ENCODE data around the gene IL15. TPM values are rescaled to one million over a fixed set of nuclear protein-coding genes. Genes with fewer than 3 reads are reported as not detected.
"Not testable (repeated sequence)": the region's sequence is repeated elsewhere in the genome, so short reads cannot be mapped to it uniquely, and the experiment has no call there.

The IL15 gene, protein sequence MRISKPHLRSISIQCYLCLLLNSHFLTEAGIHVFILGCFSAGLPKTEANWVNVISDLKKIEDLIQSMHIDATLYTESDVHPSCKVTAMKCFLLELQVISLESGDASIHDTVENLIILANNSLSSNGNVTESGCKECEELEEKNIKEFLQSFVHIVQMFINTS
- total RNA-seq, result 1 to 10 TPM; 2.3 to 7.0 (median 3.0) TPM
- total RNA-seq (2013), result 4.6 TPM
- 1.0 to 6.9 (median 3.4) reads per million in 29 experiments for total RNA-seq

DNA sequence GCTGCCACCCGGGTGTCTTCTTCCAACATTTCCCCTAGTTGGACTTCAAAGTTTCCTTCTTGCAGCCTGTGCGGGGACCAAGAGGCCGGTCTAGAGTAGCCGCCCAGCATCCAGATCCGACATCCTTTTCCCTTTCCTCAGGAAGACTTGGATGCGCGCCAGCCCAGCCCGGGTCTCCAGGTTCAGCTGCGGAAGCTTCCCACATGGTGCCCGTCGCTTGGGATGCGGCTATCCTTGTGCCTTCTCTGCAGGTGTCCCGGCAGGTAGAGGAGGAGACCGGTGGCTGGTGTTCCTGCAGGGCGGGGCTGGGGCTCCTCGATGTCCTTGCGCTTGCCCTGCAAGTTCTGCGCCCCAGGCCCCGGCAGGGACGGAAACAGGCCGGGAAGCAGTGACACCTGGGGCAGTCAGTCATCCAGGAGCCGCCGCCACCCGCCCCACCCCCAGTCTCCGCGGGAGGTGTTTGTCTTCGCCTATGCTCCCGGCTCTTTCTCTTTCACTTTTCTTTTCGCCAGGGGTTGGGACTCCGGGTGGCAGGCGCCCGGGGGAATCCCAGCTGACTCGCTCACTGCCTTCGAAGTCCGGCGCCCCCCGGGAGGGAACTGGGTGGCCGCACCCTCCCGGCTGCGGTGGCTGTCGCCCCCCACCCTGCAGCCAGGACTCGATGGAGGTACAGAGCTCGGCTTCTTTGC, at the start of gene IL15:
Gene IL15 (plus strand): TSS at position 502 of the 689 bp plus-strand sequence. CDS start 82,882 bp downstream, outside the sequence.
- Histone ChIP-seq H3K36me3 (ENCODE audit: control insufficient read depth in 2 of 2, extremely low read depth in 1 of 2, insufficient read depth in 1 of 2, low read length in 1 of 2) (no peaks in the 10 kb centered on the region), H3K27ac (ENCODE audit: low read length) (peak within 1 kb of the TSS; percentile 33), H3K4me1 (ENCODE audit: control insufficient read depth in 1 of 2, extremely low read depth in 1 of 2, insufficient read depth in 2 of 2, low read length in 2 of 2) (peaks cover 2 to 14% of the 10 kb centered on the region in 2 experiments), H3K27me3 (replicated peaks in 1 of 2; ENCODE audit: control insufficient read depth in 2 of 2, extremely low read depth in 1 of 2, insufficient read depth in 2 of 2, low read length in 1 of 2) (peaks cover 0 to 12% of the 10 kb centered on the region in 2 experiments), H3K4me3 (ENCODE audit: control insufficient read depth in 1 of 2, extremely low read depth in 1 of 2, low read length in 1 of 2) (peak within 1 kb of the TSS; percentile 78 to 85), H3K9me3 (no peaks in the 10 kb centered on the region)
- peak; percentile 14 to 77 (median 45) for DNase-seq
- Mint-ChIP-seq H3K4me1 (peaks cover 10 to 35% (median 20%) of the 10 kb centered on the region in 3 donors), H3K36me3 (no peaks in the 10 kb centered on the region), H3K27me3 (peaks cover 0 to 3% of the 10 kb centered on the region in 2 donors), H3K9me3 (no peaks in the 10 kb centered on the region), H3K27ac (peak within 1 kb of the TSS; percentile 71 to 85), H3K4me3 (peak within 1 kb of the TSS; percentile 91 to 96 (median 92))
- CTCF ChIA-PET, result interaction anchor here in 1 of 2 donors (1.0 kb wide), 1 partner anchor 18 kb away, joined by 3 read pairs; no protein-coding TSS in a partner anchor
- WGBS (ENCODE audit: insufficient coverage), result 1% methylated on average over 29 of the region's 43 CpGs
- ATAC-seq (replicated peaks in 1 of 4), result peak; percentile 70 to 90 (median 77)
- POLR2A ChIA-PET, result no interaction called here

DNA sequence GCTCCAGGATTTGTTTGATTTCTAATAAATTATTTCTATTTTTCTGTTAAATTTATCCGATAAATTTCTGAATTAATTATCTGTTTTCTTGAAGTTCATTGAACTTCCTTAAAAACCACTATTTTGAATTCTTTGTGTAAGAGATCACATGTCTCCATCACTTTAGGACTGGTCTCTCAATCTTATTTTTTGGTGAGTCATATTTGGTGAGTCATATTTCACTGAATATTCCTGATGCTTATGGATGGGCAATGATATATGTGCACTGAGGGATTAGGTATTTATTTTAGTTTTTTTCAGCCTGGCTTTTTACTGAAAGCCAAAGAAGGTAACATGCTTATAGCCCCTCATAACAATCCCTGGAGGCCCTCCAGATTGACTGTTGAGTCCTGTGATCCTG, 48.5 kb upstream of the IL15 start:
- Mint-ChIP-seq H3K9me3 (peaks cover 3 to 15% (median 3%) of the 10 kb centered on the region in 3 donors), H3K4me3 (no peak overlapping the region), H3K36me3 (no peaks in the 10 kb centered on the region), H3K4me1 (no peaks in the 10 kb centered on the region), H3K27me3 (peaks cover 0 to 2% of the 10 kb centered on the region in 2 donors), H3K27ac (no peak overlapping the region)
- no peak overlapping the region for H3K4me3 ChIP-seq (ENCODE audit: control insufficient read depth in 1 of 2, extremely low read depth in 1 of 2, low read length in 1 of 2)
- no peaks in the 10 kb centered on the region for H3K4me1 ChIP-seq (ENCODE audit: control insufficient read depth in 1 of 2, extremely low read depth in 1 of 2, insufficient read depth in 2 of 2, low read length in 2 of 2)
- DNase-seq (no peak), ATAC-seq (replicated peaks in 1 of 4) (no peak)
- no CpG with 5 or more reads among the region's 1 CpG for WGBS (ENCODE audit: insufficient coverage)
- ChIA-PET POLR2A (no interaction called here), CTCF (no interaction called here)
- no peaks in the 10 kb centered on the region for H3K36me3 ChIP-seq (ENCODE audit: control insufficient read depth in 2 of 2, extremely low read depth in 1 of 2, insufficient read depth in 1 of 2, low read length in 1 of 2)
- no peaks in the 10 kb centered on the region for H3K27me3 ChIP-seq (replicated peaks in 1 of 2; ENCODE audit: control insufficient read depth in 2 of 2, extremely low read depth in 1 of 2, insufficient read depth in 2 of 2, low read length in 1 of 2)
- no peak overlapping the region for H3K27ac ChIP-seq (ENCODE audit: low read length)
- no peaks in the 10 kb centered on the region for H3K9me3 ChIP-seq

GRCh38 chr4:141595531-141595930, 40.9 kb upstream of the IL15 start:
- CTCF ChIA-PET, result no interaction called here

GRCh38 chr4:141599853-141600252, 36.5 kb upstream of the IL15 start:
- no CpG with 5 or more reads among the region's 3 CpGs for WGBS (ENCODE audit: insufficient coverage)
- peaks cover 0 to 7% of the 10 kb centered on the region in 2 donors for H3K27me3 Mint-ChIP-seq
- H3K4me3 Mint-ChIP-seq, result no peak overlapping the region
- no peak overlapping the region for H3K27ac Mint-ChIP-seq
- no peak overlapping the region for H3K4me3 ChIP-seq (ENCODE audit: control insufficient read depth in 1 of 2, extremely low read depth in 1 of 2, low read length in 1 of 2)
- no peaks in the 10 kb centered on the region for H3K36me3 ChIP-seq (ENCODE audit: control insufficient read depth in 2 of 2, extremely low read depth in 1 of 2, insufficient read depth in 1 of 2, low read length in 1 of 2)
- ChIA-PET POLR2A (no interaction called here), CTCF (no interaction called here)
- H3K36me3 Mint-ChIP-seq, result no peaks in the 10 kb centered on the region
- no peaks in the 10 kb centered on the region for H3K9me3 ChIP-seq
- no peak overlapping the region for H3K27ac ChIP-seq (ENCODE audit: low read length)
- peaks cover 3 to 5% (median 4%) of the 10 kb centered on the region in 3 donors for H3K4me1 Mint-ChIP-seq
- H3K4me1 ChIP-seq (ENCODE audit: control insufficient read depth in 1 of 2, extremely low read depth in 1 of 2, insufficient read depth in 2 of 2, low read length in 2 of 2), result no peaks in the 10 kb centered on the region
- H3K27me3 ChIP-seq (replicated peaks in 1 of 2; ENCODE audit: control insufficient read depth in 2 of 2, extremely low read depth in 1 of 2, insufficient read depth in 2 of 2, low read length in 1 of 2), result peaks cover 0 to 4% of the 10 kb centered on the region in 2 experiments
- no peaks in the 10 kb centered on the region for H3K9me3 Mint-ChIP-seq
- DNase-seq, result no peak
- no peak for ATAC-seq (replicated peaks in 1 of 4)

More at GRCh38 chr4:141595531-141595930, 40.9 kb upstream of the IL15 start:
- Histone ChIP-seq H3K27ac (ENCODE audit: low read length) (no peak overlapping the region), H3K36me3 (ENCODE audit: control insufficient read depth in 2 of 2, extremely low read depth in 1 of 2, insufficient read depth in 1 of 2, low read length in 1 of 2) (no peaks in the 10 kb centered on the region), H3K27me3 (replicated peaks in 1 of 2; ENCODE audit: control insufficient read depth in 2 of 2, extremely low read depth in 1 of 2, insufficient read depth in 2 of 2, low read length in 1 of 2) (no peaks in the 10 kb centered on the region), H3K4me3 (ENCODE audit: control insufficient read depth in 1 of 2, extremely low read depth in 1 of 2, low read length in 1 of 2) (no peak overlapping the region), H3K4me1 (ENCODE audit: control insufficient read depth in 1 of 2, extremely low read depth in 1 of 2, insufficient read depth in 2 of 2, low read length in 2 of 2) (no peaks in the 10 kb centered on the region), H3K9me3 (no peaks in the 10 kb centered on the region)
- Mint-ChIP-seq H3K9me3 (peaks cover 0 to 7% (median 0%) of the 10 kb centered on the region in 3 donors), H3K36me3 (no peaks in the 10 kb centered on the region), H3K4me3 (no peak overlapping the region), H3K4me1 (no peaks in the 10 kb centered on the region), H3K27ac (no peak overlapping the region), H3K27me3 (peaks cover 0 to 2% of the 10 kb centered on the region in 2 donors)
- ATAC-seq (replicated peaks in 1 of 4), result no peak
- DNase-seq, result no peak
- POLR2A ChIA-PET, result no interaction called here

DNA sequence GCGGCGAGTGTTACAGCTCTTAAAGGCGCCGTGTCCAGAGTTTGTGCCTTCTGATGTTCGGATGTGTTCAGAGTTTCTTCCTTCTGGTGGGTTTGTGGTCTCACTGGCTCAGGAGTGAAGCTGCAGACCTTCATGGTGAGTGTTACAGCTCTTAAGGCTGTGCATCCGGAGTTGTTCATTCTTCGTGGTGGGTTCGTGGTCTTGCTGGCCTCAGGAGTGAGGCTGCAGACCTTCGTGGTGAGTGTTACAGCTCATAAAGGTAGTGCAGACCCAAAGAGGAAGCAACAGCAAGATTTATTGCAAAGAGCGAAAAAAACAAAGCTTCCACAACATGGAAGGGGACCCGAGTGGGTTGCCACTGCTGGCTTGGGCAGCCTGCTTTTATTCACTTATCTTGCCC, 31.7 kb upstream of the IL15 start:
- H3K36me3 Mint-ChIP-seq; H3K9me3 Mint-ChIP-seq; DNase-seq; ATAC-seq (replicated peaks in 1 of 4); H3K9me3 ChIP-seq; H3K4me3 Mint-ChIP-seq; H3K4me1 Mint-ChIP-seq; H3K27ac ChIP-seq (ENCODE audit: low read length); POLR2A ChIA-PET; H3K36me3 ChIP-seq (ENCODE audit: control insufficient read depth in 2 of 2, extremely low read depth in 1 of 2, insufficient read depth in 1 of 2, low read length in 1 of 2); H3K4me1 ChIP-seq (ENCODE audit: control insufficient read depth in 1 of 2, extremely low read depth in 1 of 2, insufficient read depth in 2 of 2, low read length in 2 of 2); H3K4me3 ChIP-seq (ENCODE audit: control insufficient read depth in 1 of 2, extremely low read depth in 1 of 2, low read length in 1 of 2); H3K27ac Mint-ChIP-seq; CTCF ChIA-PET; H3K27me3 ChIP-seq (replicated peaks in 1 of 2; ENCODE audit: control insufficient read depth in 2 of 2, extremely low read depth in 1 of 2, insufficient read depth in 2 of 2, low read length in 1 of 2): not testable (repeated sequence)
- peaks cover 14 to 23% of the 10 kb centered on the region in 2 donors for H3K27me3 Mint-ChIP-seq
- 6% methylated on average over 6 of the region's 11 CpGs for WGBS (ENCODE audit: insufficient coverage)

DNA sequence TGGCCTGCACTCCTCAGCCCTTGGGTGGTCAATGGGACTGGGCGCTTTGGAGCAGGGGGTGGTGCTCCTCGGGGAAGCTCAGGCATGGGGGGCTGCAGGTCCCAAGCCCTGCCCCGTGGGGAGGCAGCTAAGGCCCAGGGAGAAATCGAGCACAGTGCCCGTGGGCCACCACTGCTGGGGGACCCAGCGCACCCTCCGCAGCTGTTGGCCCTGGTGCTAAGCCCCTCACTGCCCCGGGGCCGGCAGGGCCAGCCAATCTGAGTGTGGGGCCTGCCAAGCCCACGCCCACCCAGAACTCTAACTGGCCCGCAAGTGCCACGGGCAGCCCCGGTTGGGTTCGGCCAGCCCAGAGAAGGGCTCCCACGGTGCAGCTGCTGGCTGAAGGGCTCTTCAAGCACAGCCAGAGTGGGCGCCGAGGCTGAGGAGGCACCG, 30.9 kb upstream of the IL15 start:
- Histone ChIP-seq H3K27ac (ENCODE audit: low read length) (no peak overlapping the region), H3K27me3 (replicated peaks in 1 of 2; ENCODE audit: control insufficient read depth in 2 of 2, extremely low read depth in 1 of 2, insufficient read depth in 2 of 2, low read length in 1 of 2) (peaks cover 0 to 9% of the 10 kb centered on the region in 2 experiments), H3K4me3 (ENCODE audit: control insufficient read depth in 1 of 2, extremely low read depth in 1 of 2, low read length in 1 of 2) (no peak overlapping the region), H3K36me3 (ENCODE audit: control insufficient read depth in 2 of 2, extremely low read depth in 1 of 2, insufficient read depth in 1 of 2, low read length in 1 of 2) (no peaks in the 10 kb centered on the region), H3K4me1 (ENCODE audit: control insufficient read depth in 1 of 2, extremely low read depth in 1 of 2, insufficient read depth in 2 of 2, low read length in 2 of 2) (no peaks in the 10 kb centered on the region), H3K9me3 (no peaks in the 10 kb centered on the region)
- CTCF ChIA-PET, result no interaction called here
- no peak overlapping the region for H3K4me3 Mint-ChIP-seq
- POLR2A ChIA-PET, result no interaction called here
- H3K27me3 Mint-ChIP-seq, result peaks cover 17 to 23% of the 10 kb centered on the region in 2 donors
- ATAC-seq (replicated peaks in 1 of 4) (no peak), DNase-seq (no peak)
- no peak overlapping the region for H3K27ac Mint-ChIP-seq
- H3K4me1 Mint-ChIP-seq, result peaks cover 3 to 6% (median 4%) of the 10 kb centered on the region in 3 donors
- WGBS (ENCODE audit: insufficient coverage), result 85% methylated on average over 13 of the region's 18 CpGs
- H3K9me3 Mint-ChIP-seq, result no peaks in the 10 kb centered on the region
- H3K36me3 Mint-ChIP-seq, result no peaks in the 10 kb centered on the region

Measured in T-cell (primary cell).